Ovary (tissue), 3 donors: Measurements from ENCODE around the gene MAP4K2.

Experiments used
- POLR2A ChIP-seq: fragments of 450-650 bp; IDR thresholded peaks from one replicate; pipeline ENCODE4 v1.6.1; 2017; ENCODE audit warnings: antibody characterized with exemption, mild to moderate bottlenecking, moderate library complexity
- TF ChIP-seq, protein P1 (sequence below), 3 donors: fragments of 450-650 bp in 2 of 3; fragments of 200-600 bp in 1 of 3; IDR thresholded peaks; one replicate each; pipeline versions ENCODE4 v1.5.1 to v1.8.0; 2016 to 2022; ENCODE audit warnings: antibody characterized with exemption in 3 of 3, mild to moderate bottlenecking in 1 of 3
- donor health status: DM: no; HTN: no; CAD: no.

DNA sequence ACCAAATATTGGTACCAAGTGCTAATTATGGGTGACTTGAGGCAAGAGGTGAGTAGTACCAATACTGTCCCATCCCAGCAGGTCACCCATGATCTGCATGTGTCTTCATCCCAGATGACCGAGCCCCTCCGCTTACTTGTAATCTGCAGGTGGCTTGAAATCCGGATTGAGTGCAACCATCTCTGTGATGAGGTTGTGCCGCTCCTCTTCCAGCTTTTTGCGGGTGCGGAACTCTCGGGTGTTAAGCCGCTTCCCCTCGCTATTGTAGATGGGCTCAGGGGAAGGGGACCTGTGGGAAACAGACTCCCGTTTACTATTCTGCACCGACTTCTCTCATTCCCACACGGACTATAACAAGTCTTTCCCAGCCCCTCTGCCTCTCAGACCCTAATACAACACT lies 32.9 kb downstream of the MAP4K2 start:
- TF ChIP-seq, protein P1, sequence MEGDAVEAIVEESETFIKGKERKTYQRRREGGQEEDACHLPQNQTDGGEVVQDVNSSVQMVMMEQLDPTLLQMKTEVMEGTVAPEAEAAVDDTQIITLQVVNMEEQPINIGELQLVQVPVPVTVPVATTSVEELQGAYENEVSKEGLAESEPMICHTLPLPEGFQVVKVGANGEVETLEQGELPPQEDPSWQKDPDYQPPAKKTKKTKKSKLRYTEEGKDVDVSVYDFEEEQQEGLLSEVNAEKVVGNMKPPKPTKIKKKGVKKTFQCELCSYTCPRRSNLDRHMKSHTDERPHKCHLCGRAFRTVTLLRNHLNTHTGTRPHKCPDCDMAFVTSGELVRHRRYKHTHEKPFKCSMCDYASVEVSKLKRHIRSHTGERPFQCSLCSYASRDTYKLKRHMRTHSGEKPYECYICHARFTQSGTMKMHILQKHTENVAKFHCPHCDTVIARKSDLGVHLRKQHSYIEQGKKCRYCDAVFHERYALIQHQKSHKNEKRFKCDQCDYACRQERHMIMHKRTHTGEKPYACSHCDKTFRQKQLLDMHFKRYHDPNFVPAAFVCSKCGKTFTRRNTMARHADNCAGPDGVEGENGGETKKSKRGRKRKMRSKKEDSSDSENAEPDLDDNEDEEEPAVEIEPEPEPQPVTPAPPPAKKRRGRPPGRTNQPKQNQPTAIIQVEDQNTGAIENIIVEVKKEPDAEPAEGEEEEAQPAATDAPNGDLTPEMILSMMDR (IDR thresholded peaks at IDR 0.05) = no peak
- TF ChIP-seq POLR2A = no peak
